ENCODE measurements around the gene TMEM240.

- TF ChIP-seq, protein P1, sequence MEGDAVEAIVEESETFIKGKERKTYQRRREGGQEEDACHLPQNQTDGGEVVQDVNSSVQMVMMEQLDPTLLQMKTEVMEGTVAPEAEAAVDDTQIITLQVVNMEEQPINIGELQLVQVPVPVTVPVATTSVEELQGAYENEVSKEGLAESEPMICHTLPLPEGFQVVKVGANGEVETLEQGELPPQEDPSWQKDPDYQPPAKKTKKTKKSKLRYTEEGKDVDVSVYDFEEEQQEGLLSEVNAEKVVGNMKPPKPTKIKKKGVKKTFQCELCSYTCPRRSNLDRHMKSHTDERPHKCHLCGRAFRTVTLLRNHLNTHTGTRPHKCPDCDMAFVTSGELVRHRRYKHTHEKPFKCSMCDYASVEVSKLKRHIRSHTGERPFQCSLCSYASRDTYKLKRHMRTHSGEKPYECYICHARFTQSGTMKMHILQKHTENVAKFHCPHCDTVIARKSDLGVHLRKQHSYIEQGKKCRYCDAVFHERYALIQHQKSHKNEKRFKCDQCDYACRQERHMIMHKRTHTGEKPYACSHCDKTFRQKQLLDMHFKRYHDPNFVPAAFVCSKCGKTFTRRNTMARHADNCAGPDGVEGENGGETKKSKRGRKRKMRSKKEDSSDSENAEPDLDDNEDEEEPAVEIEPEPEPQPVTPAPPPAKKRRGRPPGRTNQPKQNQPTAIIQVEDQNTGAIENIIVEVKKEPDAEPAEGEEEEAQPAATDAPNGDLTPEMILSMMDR (IDR thresholded peaks at IDR 0.05), result no peak
- no peak for TF ChIP-seq EZH2 (IDR thresholded peaks at IDR 0.05; ENCODE audit: borderline replicate concordance, insufficient read depth, low read depth, low read length, poor library complexity, severe bottlenecking)
These were observed at the start of gene TMEM240 for GRCh38 chr1:1540090-1540817.
